ENCODE data around the gene RFTN1.

GRCh38 chr3:16502347-16502908, 11.1 kb downstream of the RFTN1 start:
- TF ChIP-seq CTCF (IDR thresholded peaks at IDR 0.05; ENCODE audit: extremely low read depth in 1 of 2, insufficient read depth in 1 of 2, low read depth in 1 of 2, low read length in 2 of 2) (no peak), POLR2A (IDR thresholded peaks at IDR 0.05; ENCODE audit: low read depth, low read length) (no peak), EZH2 (IDR thresholded peaks at IDR 0.05; ENCODE audit: borderline replicate concordance, low read depth, low read length, severe bottlenecking) (no peak), POLR2AphosphoS5 (IDR thresholded peaks at IDR 0.05; ENCODE audit: insufficient read depth, low read depth, low read length) (no peak)
